Sigmoid colon (tissue), 7 donors: ENCODE data around the gene STAM2. TPM values are rescaled to one million over a fixed set of nuclear protein-coding genes. Genes with fewer than 3 reads are reported as not detected.

Experiments used
- DNase-seq: peaks from one replicate; pipeline ENCODE4 v3.0.0-alpha.2; 2019
- H3K27ac ChIP-seq, 4 donors: fragments of 200-600 bp; sonication (generic); one replicate each; pipeline ENCODE4 v1.5.1; 2016 to 2019; ENCODE audit warnings: mild to moderate bottlenecking in 1 of 4
- H3K27me3 ChIP-seq, 3 donors: fragments of 200-600 bp; sonication (generic); one replicate each; pipeline ENCODE4 v1.5.1; 2019; ENCODE audit warnings: mild to moderate bottlenecking in 1 of 3
- H3K36me3 ChIP-seq, 4 donors: fragments of 200-600 bp; sonication (generic); one replicate each; pipeline ENCODE4 v1.5.1; 2016 to 2019
- H3K4me1 ChIP-seq, 4 donors: fragments of 200-600 bp; sonication (generic); one replicate each; pipeline ENCODE4 v1.5.1; 2017 to 2019
- H3K4me3 ChIP-seq, 4 donors: fragments of 200-600 bp; sonication (generic); one replicate each; pipeline ENCODE4 v1.5.1; 2017 to 2019; ENCODE audit warnings: mild to moderate bottlenecking in 2 of 4, moderate library complexity in 1 of 4
- H3K9me3 ChIP-seq, 4 donors: fragments of 200-600 bp in 3 of 4; sonication (generic) in 3 of 4; one replicate each; pipeline versions ENCODE4 v1.5.1 to v1.6.1; 2013 to 2019
- CTCF ChIP-seq, 4 experiments: fragments of 450-650 bp in 3 of 4; fragments of 200-600 bp in 1 of 4; IDR thresholded peaks; one replicate each; pipeline ENCODE4 v1.5.1; 2016 to 2019; ENCODE audit warnings: antibody characterized with exemption in 4 of 4, mild to moderate bottlenecking in 3 of 4, moderate library complexity in 2 of 4
- EP300 ChIP-seq, 4 donors: sonication (generic); formaldehyde crosslinking; IDR thresholded peaks; one replicate each; pipeline ENCODE4 v1.6.1; 2017; ENCODE audit warnings: antibody characterized with exemption in 4 of 4
- POLR2A ChIP-seq, 2 donors: fragments of 450-650 bp; IDR thresholded peaks; one replicate each; pipeline ENCODE4 v1.6.1; 2016; ENCODE audit warnings: antibody characterized with exemption in 2 of 2, mild to moderate bottlenecking in 2 of 2, moderate library complexity in 2 of 2
- POLR2AphosphoS5 ChIP-seq, 4 donors: sonication (generic); formaldehyde crosslinking; IDR thresholded peaks; one replicate each; pipeline ENCODE4 v1.6.1; 2017; ENCODE audit warnings: antibody characterized with exemption in 4 of 4
- WGBS, 2 donors: extraction: QIAGEN DNeasy Blood & Tissue Kit; methylation state at CpG; one replicate each; pipeline ENCODE4 v1.1.7; 2013; 5-methylcytosine and 5-hydroxymethylcytosine counted together
- intact Hi-C: fragments of 100-400 bp; cut with DNase I; formaldehyde crosslinking; loops from one replicate; pipeline ENCODE4 v1.15.1; 2023
- polyA plus RNA-seq, 3 donors: library from polyadenylated mRNA; stranded (reverse); fragments of 200-250 nt; gene quantifications; one replicate each; pipeline ENCODE4 v1.2.3, GENCODE V29; 2013
- small RNA-seq, 3 donors: library from RNA; depleted of rRNA; stranded (forward); fragments of <200 nt; gene quantifications; one replicate each; pipeline ENCODE3, GENCODE V24; 2016
- total RNA-seq, 4 donors: library from RNA; depleted of rRNA; stranded (reverse); fragments of >200 nt; gene quantifications; one replicate each; pipeline ENCODE4 v1.1.0, GENCODE V29; 2016
- donor health status: healthy with polysubstance abuse.
- donor health status: Bipolar disorder and iron deficiency.
- donor health status: healthy.

STAM2 gene
- total and polyA plus RNA-seq, 7 donors = 9.0 to 36.7 (median 26.3) TPM

GRCh38 chr2:152071092-152071491 is 104.5 kb downstream of the STAM2 start:
- Histone ChIP-seq H3K36me3 (no peaks in the 10 kb centered on the region), H3K4me1 (no peaks in the 10 kb centered on the region), H3K27me3 (no peaks in the 10 kb centered on the region), H3K4me3 (no peak overlapping the region), H3K27ac (no peak overlapping the region), H3K9me3 (no peaks in the 10 kb centered on the region)
- intact Hi-C loops = no loop called here
- no peak for TF ChIP-seq POLR2AphosphoS5 (IDR thresholded peaks at IDR 0.05)
- no peak for TF ChIP-seq EP300 (IDR thresholded peaks at IDR 0.05)
- no peak for TF ChIP-seq CTCF (IDR thresholded peaks at IDR 0.05)
- no peak for TF ChIP-seq POLR2A (IDR thresholded peaks at IDR 0.05)
- no peak for DNase-seq
- 51 to 89% methylated on average over 1 of the region's 1 CpG for WGBS, 2 donors

GRCh38 chr2:152068226-152068625 is 107.3 kb downstream of the STAM2 start:
- 87 to 91% methylated on average over 2 of the region's 2 CpGs for WGBS, 2 donors
- intact Hi-C loops = no loop called here

GRCh38 chr2:152067823-152068222 is 107.7 kb downstream of the STAM2 start:
- TF ChIP-seq CTCF (IDR thresholded peaks at IDR 0.05) = no peak
- no peak for TF ChIP-seq POLR2AphosphoS5 (IDR thresholded peaks at IDR 0.05)
- no peak for TF ChIP-seq POLR2A (IDR thresholded peaks at IDR 0.05)
- TF ChIP-seq EP300 (IDR thresholded peaks at IDR 0.05) = no peak
- Histone ChIP-seq H3K4me3 (no peak overlapping the region), H3K27ac (no peak overlapping the region), H3K4me1 (peaks cover 0 to 3% (median 0%) of the 10 kb centered on the region in 4 donors), H3K9me3 (no peaks in the 10 kb centered on the region), H3K27me3 (no peaks in the 10 kb centered on the region), H3K36me3 (no peaks in the 10 kb centered on the region)
- intact Hi-C loops = no loop called here
- DNase-seq = no peak
- 94 to 96% methylated on average over 1 of the region's 1 CpG for WGBS, 2 donors

More at GRCh38 chr2:152068226-152068625, 107.3 kb downstream of the STAM2 start:
- Histone ChIP-seq H3K4me3 (no peak overlapping the region), H3K9me3 (no peaks in the 10 kb centered on the region), H3K4me1 (no peaks in the 10 kb centered on the region), H3K27ac (no peak overlapping the region), H3K36me3 (no peaks in the 10 kb centered on the region), H3K27me3 (no peaks in the 10 kb centered on the region)
- TF ChIP-seq EP300 (IDR thresholded peaks at IDR 0.05) = no peak
- TF ChIP-seq POLR2A (IDR thresholded peaks at IDR 0.05) = no peak
- TF ChIP-seq POLR2AphosphoS5 (IDR thresholded peaks at IDR 0.05) = no peak
- TF ChIP-seq CTCF (IDR thresholded peaks at IDR 0.05) = no peak
- DNase-seq = no peak

Small RNA genes within 50 kb of the gene (small RNA-seq; reads per million reads assigned to genes)
- gene RPL30P2 = 0 reads per million in 3 donors

Other genes with a start within 250 kb of the STAM2 start
- 1 to 10 TPM; 1.1 to 4.4 (median 2.4) TPM for gene CACNB4, start 76.7 kb downstream of the STAM2 start, total RNA-seq
- gene CACNB4, start 76.7 kb downstream of the STAM2 start, polyA plus RNA-seq = under 1 TPM; 0.23 to 0.60 (median 0.26) TPM
- gene FMNL2, start 159.4 kb upstream of the STAM2 start, total RNA-seq = 10 to 100 TPM; 17.8 to 30.5 (median 24.7) TPM
- 10 to 100 TPM in 1 of 3 donors, 1 to 10 TPM in 2; 9.4 to 10.4 (median 9.6) TPM for gene FMNL2, start 159.4 kb upstream of the STAM2 start, polyA plus RNA-seq